Fibroblast of upper back skin (primary cell): ENCODE results near the gene SLC25A19.

Source experiments
- DNase-seq: peaks from one replicate; pipeline ENCODE4 v3.0.0-alpha.2; 2013

Gene SLC25A19

GRCh38 chr17:75289115-75289831, at the start of gene SLC25A19:
Gene SLC25A19 (minus strand): TSS chr17:75289433. CDS start chr17:75286764, 2,669 bp downstream.
- DNase-seq, result peak; percentile 98

GRCh38 chr17:75338335-75338734, 49.1 kb upstream of the SLC25A19 start:
- DNase-seq, result peak; percentile 60

GRCh38 chr17:75335315-75335714, 46.1 kb upstream of the SLC25A19 start:
- DNase-seq, result no peak

- no peak for DNase-seq
Observed at GRCh38 chr17:75334723-75335122, 45.5 kb upstream of the SLC25A19 start.

GRCh38 chr17:75331671-75332070, 42.4 kb upstream of the SLC25A19 start:
- no peak for DNase-seq

- no peak for DNase-seq
Observed at GRCh38 chr17:75327757-75328156, 38.5 kb upstream of the SLC25A19 start.

GRCh38 chr17:75326226-75326848, 37.1 kb upstream of the SLC25A19 start:
- peak; percentile 61 for DNase-seq

- peak; percentile 88 for DNase-seq
Observed at GRCh38 chr17:75325827-75326225, 36.6 kb upstream of the SLC25A19 start.

GRCh38 chr17:75325348-75325747, 36.1 kb upstream of the SLC25A19 start:
- no peak for DNase-seq

GRCh38 chr17:75321506-75321905, 32.3 kb upstream of the SLC25A19 start:
- no peak for DNase-seq

- peak; percentile 92 for DNase-seq
Observed at GRCh38 chr17:75319904-75320691, 30.9 kb upstream of the SLC25A19 start.

- no peak for DNase-seq
Observed at GRCh38 chr17:75318615-75319222, 29.5 kb upstream of the SLC25A19 start.

- no peak for DNase-seq
Observed at GRCh38 chr17:75318211-75318610, 29.0 kb upstream of the SLC25A19 start.

GRCh38 chr17:75317671-75318070, 28.4 kb upstream of the SLC25A19 start:
- no peak for DNase-seq

GRCh38 chr17:75316253-75316652, 27.0 kb upstream of the SLC25A19 start:
- no peak for DNase-seq

- DNase-seq, result no peak
Observed at GRCh38 chr17:75315541-75316243, 26.5 kb upstream of the SLC25A19 start.

GRCh38 chr17:75313941-75314551, 24.8 kb upstream of the SLC25A19 start:
- DNase-seq, result peak; percentile 42

- no peak for DNase-seq
Observed at GRCh38 chr17:75308732-75309629, 19.7 kb upstream of the SLC25A19 start.

- DNase-seq, result no peak
Observed at GRCh38 chr17:75307957-75308731, 18.9 kb upstream of the SLC25A19 start.

GRCh38 chr17:75301502-75302206, 12.4 kb upstream of the SLC25A19 start:
- DNase-seq, result no peak
